HG03097 (cell line): ENCODE measurements around the gene GRP.
"Not testable (repeated sequence)": the region's sequence is repeated elsewhere in the genome, so short reads cannot be mapped to it uniquely, and the experiment has no call there.

ENCODE experiments used
- ATAC-seq: cut with Tn5 transposase; IDR thresholded peaks from one replicate; pipeline ENCODE4 v1.9.1; 2021; ENCODE audit not compliant: unreplicated experiment, low FRiP score

GRP gene

GRCh38 chr18:59228351-59228750, 8.4 kb downstream of the GRP start:
- no peak for ATAC-seq

GRCh38 chr18:59229191-59229590, 9.2 kb downstream of the GRP start:
- no peak for ATAC-seq

GRCh38 chr18:59229701-59230443, 9.9 kb downstream of the GRP start:
- no peak for ATAC-seq

GRCh38 chr18:59231114-59231513, 11.2 kb downstream of the GRP start:
- ATAC-seq, result no peak

- no peak for ATAC-seq
Observed at GRCh38 chr18:59231877-59232276, 11.9 kb downstream of the GRP start.

- ATAC-seq, result no peak
Observed at GRCh38 chr18:59232309-59233016, 12.5 kb downstream of the GRP start.

GRCh38 chr18:59233017-59233410, 13.1 kb downstream of the GRP start:
- no peak for ATAC-seq

GRCh38 chr18:59238385-59238784, 18.4 kb downstream of the GRP start:
- no peak for ATAC-seq

- ATAC-seq, result no peak
Observed at GRCh38 chr18:59239642-59240041, 19.7 kb downstream of the GRP start.

- no peak for ATAC-seq
Observed at GRCh38 chr18:59242906-59243305, 22.9 kb downstream of the GRP start.

GRCh38 chr18:59246796-59247195, 26.8 kb downstream of the GRP start:
- no peak for ATAC-seq

GRCh38 chr18:59249199-59249774, 29.3 kb downstream of the GRP start:
- ATAC-seq, result no peak

GRCh38 chr18:59255491-59255890, 35.5 kb downstream of the GRP start:
- not testable (repeated sequence) for ATAC-seq

GRCh38 chr18:59261842-59262241, 41.9 kb downstream of the GRP start:
- not testable (repeated sequence) for ATAC-seq

- not testable (repeated sequence) for ATAC-seq
Observed at GRCh38 chr18:59262243-59262642, 42.3 kb downstream of the GRP start.

- no peak for ATAC-seq
Observed at GRCh38 chr18:59263661-59264060, 43.7 kb downstream of the GRP start.

- ATAC-seq, result no peak
Observed at GRCh38 chr18:59264121-59264571, 44.2 kb downstream of the GRP start.

- ATAC-seq, result no peak
Observed at GRCh38 chr18:59264651-59265245, 44.8 kb downstream of the GRP start.

GRCh38 chr18:59265246-59265973, 45.5 kb downstream of the GRP start:
- no peak for ATAC-seq

- ATAC-seq, result no peak
Observed at GRCh38 chr18:59265974-59266369, 46.0 kb downstream of the GRP start.

GRCh38 chr18:59266459-59266858, 46.5 kb downstream of the GRP start:
- no peak for ATAC-seq
